Mesendoderm (in vitro differentiated cells): ENCODE results near the gene IFI30. TPM values are rescaled to one million over a fixed set of nuclear protein-coding genes. Genes with fewer than 3 reads are reported as not detected.

Experiments
- DNase-seq: peaks from one replicate; pipeline ENCODE4 v3.0.0; 2013
- H2AK5ac ChIP-seq: 2 replicates; pipeline ENCODE4 v1.6.1; 2013; ENCODE audit warnings: low read length, inconsistent platforms
- H2BK120ac ChIP-seq: 2 replicates; pipeline ENCODE4 v1.6.1; 2013; ENCODE audit warnings: low read depth, mild to moderate bottlenecking, low read length, moderate library complexity, mixed read lengths
- H2BK15ac ChIP-seq: replicated peaks from 2 replicates; pipeline ENCODE4 v1.6.1; 2013; ENCODE audit warnings: low read depth, mild to moderate bottlenecking, moderate library complexity
- H2BK5ac ChIP-seq: 2 replicates; pipeline ENCODE4 v1.6.1; 2013; ENCODE audit warnings: low read length, inconsistent platforms
- H3K18ac ChIP-seq: 2 replicates; pipeline ENCODE4 v1.6.1; 2013; ENCODE audit warnings: mild to moderate bottlenecking, low read length, mixed read lengths
- H3K23ac ChIP-seq: one replicate; pipeline ENCODE4 v1.6.1; 2013; ENCODE audit warnings: low read length
- H3K27ac ChIP-seq: 2 replicates; pipeline ENCODE4 v1.5.1; 2013; ENCODE audit warnings: low read depth, mild to moderate bottlenecking, inconsistent platforms, low read length, moderate library complexity
- H3K27me3 ChIP-seq: 2 replicates; pipeline ENCODE4 v1.6.1; 2013; ENCODE audit warnings: low read length, control low read depth, mild to moderate bottlenecking, inconsistent platforms; ENCODE audit not compliant: insufficient read depth, poor library complexity
- H3K36me3 ChIP-seq: 2 replicates; pipeline ENCODE4 v1.6.1; 2013; ENCODE audit warnings: low read length, inconsistent platforms; ENCODE audit not compliant: control insufficient read depth, insufficient read depth
- H3K4ac ChIP-seq: one replicate; pipeline ENCODE4 v1.6.1; 2013; ENCODE audit warnings: low read depth, mild to moderate bottlenecking, low read length, moderate library complexity
- H3K4me1 ChIP-seq: 2 replicates; pipeline ENCODE4 v1.6.1; 2013; ENCODE audit warnings: low read depth, low read length, inconsistent platforms; ENCODE audit not compliant: control insufficient read depth
- H3K4me2 ChIP-seq: 2 replicates; pipeline ENCODE4 v1.6.1; 2013; ENCODE audit warnings: low read length
- H3K4me3 ChIP-seq: 2 replicates; pipeline ENCODE4 v1.5.1; 2013; ENCODE audit warnings: mild to moderate bottlenecking, low read length
- H3K56ac ChIP-seq: one replicate; pipeline ENCODE4 v1.6.1; 2013; ENCODE audit warnings: low read length
- H3K79me1 ChIP-seq: 2 replicates; pipeline ENCODE4 v1.6.1; 2013; ENCODE audit warnings: low read length, inconsistent platforms
- H3K79me2 ChIP-seq: 2 replicates; pipeline ENCODE4 v1.6.1; 2013; ENCODE audit warnings: mild to moderate bottlenecking, low read length; ENCODE audit not compliant: control insufficient read depth, insufficient read depth
- H3K9ac ChIP-seq: 2 replicates; pipeline ENCODE4 v1.6.1; 2013; ENCODE audit warnings: low read length, inconsistent platforms
- H4K5ac ChIP-seq: one replicate; pipeline ENCODE4 v1.6.1; 2013; ENCODE audit warnings: low read length
- H4K8ac ChIP-seq: one replicate; pipeline ENCODE4 v1.6.1; 2013; ENCODE audit warnings: low read depth, mild to moderate bottlenecking, control low read depth, low read length, moderate library complexity
- WGBS: extraction: QIAGEN DNeasy Blood & Tissue Kit; methylation state at CpG from one replicate; pipeline ENCODE4 v1.1.7; 2013; ENCODE audit warnings: low lambda C conversion rate, missing lambda C conversion rate; ENCODE audit not compliant: insufficient coverage; ENCODE audit errors: extremely low coverage; 5-methylcytosine and 5-hydroxymethylcytosine counted together
- polyA plus RNA-seq, 2 experiments: library from polyadenylated mRNA; stranded (reverse); fragments of 200-250 nt; gene quantifications; one replicate each; pipeline ENCODE4 v1.2.3, GENCODE V29; 2013

IFI30 gene
- 15.0 TPM for polyA plus RNA-seq (2013, experiment 1 of 2)
- polyA plus RNA-seq (2013, experiment 2 of 2): 15.3 TPM

GRCh38 chr19:18173572-18174288 lies at the start of gene IFI30:
TSS of gene IFI30 (plus strand) at chr19:18173813. CDS start at chr19:18173842, 29 bp downstream.
- Histone ChIP-seq H4K5ac (no peak within 1 kb of the TSS), H3K27ac (no peak within 1 kb of the TSS), H3K79me1 (no peaks in the 10 kb centered on the region), H3K79me2 (no peaks in the 10 kb centered on the region), H3K4ac (no peak within 1 kb of the TSS), H3K56ac (peak within 1 kb of the TSS; percentile 81), H3K4me3 (peak within 1 kb of the TSS; percentile 13), H3K4me1 (peaks cover 2% of the 10 kb centered on the region), H4K8ac (no peak within 1 kb of the TSS), H3K36me3 (no peaks in the 10 kb centered on the region), H2BK15ac (no peak within 1 kb of the TSS), H3K27me3 (no peaks in the 10 kb centered on the region), H3K9ac (peak within 1 kb of the TSS; percentile 58), H2BK120ac (no peak within 1 kb of the TSS), H2AK5ac (no peak within 1 kb of the TSS), H3K4me2 (peak within 1 kb of the TSS; percentile 90), H2BK5ac (no peak within 1 kb of the TSS), H3K18ac (no peak within 1 kb of the TSS), H3K23ac (no peak within 1 kb of the TSS)
- peak; percentile 77 for DNase-seq
- no CpG with 5 or more reads among the region's 47 CpGs for WGBS

- no peak overlapping the region for H3K9ac ChIP-seq
- H2BK5ac ChIP-seq: no peak overlapping the region
- no peak overlapping the region for H3K18ac ChIP-seq
- H3K4me2 ChIP-seq: no peak overlapping the region
- no peak overlapping the region for H3K27ac ChIP-seq
- H4K8ac ChIP-seq: no peak overlapping the region
- no peak overlapping the region for H2BK15ac ChIP-seq
- H4K5ac ChIP-seq: no peak overlapping the region
- no peaks in the 10 kb centered on the region for H3K36me3 ChIP-seq
- H3K27me3 ChIP-seq: no peaks in the 10 kb centered on the region
- no peak overlapping the region for H3K4ac ChIP-seq
- H2BK120ac ChIP-seq: no peak overlapping the region
- no peak overlapping the region for H3K4me3 ChIP-seq
- no peak overlapping the region for H3K23ac ChIP-seq
- no peaks in the 10 kb centered on the region for H3K79me2 ChIP-seq
- H2AK5ac ChIP-seq: no peak overlapping the region
- no peaks in the 10 kb centered on the region for H3K4me1 ChIP-seq
- DNase-seq: no peak
- WGBS: no CpG with 5 or more reads among the region's 26 CpGs
- no peak overlapping the region for H3K56ac ChIP-seq
- no peaks in the 10 kb centered on the region for H3K79me1 ChIP-seq
Observed at GRCh38 chr19:18123819-18124218, 49.8 kb upstream of the IFI30 start.

GRCh38 chr19:18126097-18126496 lies 47.5 kb upstream of the IFI30 start:
- Histone ChIP-seq H3K36me3 (no peaks in the 10 kb centered on the region), H3K4me3 (no peak overlapping the region), H3K56ac (no peak overlapping the region)

GRCh38 chr19:18128044-18128443 lies 45.6 kb upstream of the IFI30 start:
- H3K9ac ChIP-seq: no peak overlapping the region
- no CpG with 5 or more reads among the region's 3 CpGs for WGBS
- H3K27me3 ChIP-seq: no peaks in the 10 kb centered on the region

More at GRCh38 chr19:18126097-18126496, 47.5 kb upstream of the IFI30 start:
- Histone ChIP-seq H3K18ac (no peak overlapping the region), H3K79me1 (no peaks in the 10 kb centered on the region), H2BK15ac (no peak overlapping the region), H4K8ac (no peak overlapping the region), H2BK5ac (no peak overlapping the region), H3K9ac (no peak overlapping the region), H3K27me3 (no peaks in the 10 kb centered on the region), H3K4me1 (no peaks in the 10 kb centered on the region), H2BK120ac (no peak overlapping the region), H3K4ac (no peak overlapping the region), H3K79me2 (no peaks in the 10 kb centered on the region), H3K27ac (no peak overlapping the region), H3K23ac (no peak overlapping the region), H3K4me2 (no peak overlapping the region), H4K5ac (no peak overlapping the region), H2AK5ac (no peak overlapping the region)
- no CpG with 5 or more reads among the region's 2 CpGs for WGBS
- DNase-seq: no peak

GRCh38 chr19:18128805-18129204 lies 44.8 kb upstream of the IFI30 start:
- Histone ChIP-seq H3K4ac (no peak overlapping the region), H3K9ac (no peak overlapping the region), H4K5ac (no peak overlapping the region), H3K27ac (no peak overlapping the region), H2AK5ac (no peak overlapping the region), H3K79me1 (no peaks in the 10 kb centered on the region), H4K8ac (no peak overlapping the region), H3K79me2 (no peaks in the 10 kb centered on the region), H3K4me3 (no peak overlapping the region), H3K4me2 (no peak overlapping the region), H3K4me1 (no peaks in the 10 kb centered on the region), H3K18ac (no peak overlapping the region), H2BK5ac (no peak overlapping the region), H3K36me3 (no peaks in the 10 kb centered on the region), H2BK15ac (no peak overlapping the region), H3K27me3 (no peaks in the 10 kb centered on the region), H3K23ac (no peak overlapping the region), H3K56ac (no peak overlapping the region), H2BK120ac (no peak overlapping the region)
- no peak for DNase-seq
- WGBS: no CpG with 5 or more reads among the region's 12 CpGs

More at GRCh38 chr19:18128044-18128443, 45.6 kb upstream of the IFI30 start:
- H3K4me3 ChIP-seq: no peak overlapping the region
- H3K27ac ChIP-seq: no peak overlapping the region
- H3K79me2 ChIP-seq: no peaks in the 10 kb centered on the region
- no peak overlapping the region for H3K23ac ChIP-seq
- H4K8ac ChIP-seq: no peak overlapping the region
- H3K18ac ChIP-seq: no peak overlapping the region
- H3K4ac ChIP-seq: no peak overlapping the region
- no peak overlapping the region for H3K4me2 ChIP-seq
- no peak overlapping the region for H2BK15ac ChIP-seq
- no peak overlapping the region for H2BK120ac ChIP-seq
- no peaks in the 10 kb centered on the region for H3K4me1 ChIP-seq
- no peaks in the 10 kb centered on the region for H3K79me1 ChIP-seq
- no peak overlapping the region for H3K56ac ChIP-seq
- no peak overlapping the region for H2BK5ac ChIP-seq
- no peak for DNase-seq
- no peak overlapping the region for H4K5ac ChIP-seq
- no peak overlapping the region for H2AK5ac ChIP-seq
- H3K36me3 ChIP-seq: no peaks in the 10 kb centered on the region
